ENCODE results near the gene GPC5. TPM values are rescaled to one million over a fixed set of nuclear protein-coding genes. Genes with fewer than 3 reads are reported as not detected.

Gene GPC5
- total RNA-seq, 1 donor from 2014 or later = 0.99 TPM

DNA sequence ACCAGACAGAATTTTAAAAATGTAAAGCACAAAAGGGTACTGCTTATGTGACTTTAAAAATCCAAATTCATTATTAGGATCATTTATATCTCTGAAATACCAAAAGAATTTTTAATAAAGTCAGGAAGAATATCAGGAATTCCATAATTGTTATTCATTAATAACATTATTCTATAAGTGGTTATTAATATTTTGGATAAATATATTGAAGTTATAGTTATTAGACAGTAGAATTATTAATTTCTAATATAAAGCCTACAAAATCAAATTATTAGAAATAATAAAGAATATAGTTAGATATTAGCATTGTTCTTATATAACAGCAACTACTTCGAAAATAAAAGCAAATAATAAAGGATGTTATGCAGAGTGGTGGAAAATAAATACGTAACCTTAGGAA is 105.8 kb downstream of the GPC5 start:
- Mint-ChIP-seq H3K9me3 (ENCODE audit: low read depth) (peaks cover 8% of the 10 kb centered on the region), H3K27me3 (ENCODE audit: low read depth) (no peaks in the 10 kb centered on the region), H3K4me3 (ENCODE audit: unreplicated experiment) (no peak overlapping the region), H3K36me3 (ENCODE audit: low read depth) (peaks cover 6% of the 10 kb centered on the region), H3K27ac (ENCODE audit: unreplicated experiment) (no peak overlapping the region), H3K4me1 (ENCODE audit: low read depth) (no peaks in the 10 kb centered on the region)
- DNase-seq (ENCODE audit: low spot score) = no peak
- TF ChIP-seq, protein P1, sequence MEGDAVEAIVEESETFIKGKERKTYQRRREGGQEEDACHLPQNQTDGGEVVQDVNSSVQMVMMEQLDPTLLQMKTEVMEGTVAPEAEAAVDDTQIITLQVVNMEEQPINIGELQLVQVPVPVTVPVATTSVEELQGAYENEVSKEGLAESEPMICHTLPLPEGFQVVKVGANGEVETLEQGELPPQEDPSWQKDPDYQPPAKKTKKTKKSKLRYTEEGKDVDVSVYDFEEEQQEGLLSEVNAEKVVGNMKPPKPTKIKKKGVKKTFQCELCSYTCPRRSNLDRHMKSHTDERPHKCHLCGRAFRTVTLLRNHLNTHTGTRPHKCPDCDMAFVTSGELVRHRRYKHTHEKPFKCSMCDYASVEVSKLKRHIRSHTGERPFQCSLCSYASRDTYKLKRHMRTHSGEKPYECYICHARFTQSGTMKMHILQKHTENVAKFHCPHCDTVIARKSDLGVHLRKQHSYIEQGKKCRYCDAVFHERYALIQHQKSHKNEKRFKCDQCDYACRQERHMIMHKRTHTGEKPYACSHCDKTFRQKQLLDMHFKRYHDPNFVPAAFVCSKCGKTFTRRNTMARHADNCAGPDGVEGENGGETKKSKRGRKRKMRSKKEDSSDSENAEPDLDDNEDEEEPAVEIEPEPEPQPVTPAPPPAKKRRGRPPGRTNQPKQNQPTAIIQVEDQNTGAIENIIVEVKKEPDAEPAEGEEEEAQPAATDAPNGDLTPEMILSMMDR (IDR thresholded peaks at IDR 0.05) = no peak

DNA sequence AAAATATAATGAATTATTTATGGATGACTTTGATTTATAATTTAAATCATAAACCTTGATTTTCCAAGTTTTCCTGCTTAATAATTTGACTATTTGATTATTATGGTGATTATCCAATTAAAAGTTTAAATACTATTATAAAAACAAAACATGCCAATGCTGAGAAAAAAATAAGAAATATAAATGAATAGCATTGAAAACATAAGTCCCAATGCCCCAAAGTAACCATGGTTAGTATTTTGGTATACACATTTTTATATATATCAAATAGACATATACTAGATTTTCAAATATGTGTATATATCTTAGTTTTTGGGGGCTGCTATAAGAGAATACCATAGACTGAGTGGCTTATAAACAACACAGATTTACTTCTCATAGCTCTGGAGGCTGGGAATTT is 108.3 kb downstream of the GPC5 start:
- Mint-ChIP-seq H3K27me3 (ENCODE audit: low read depth) (no peaks in the 10 kb centered on the region), H3K9me3 (ENCODE audit: low read depth) (peaks cover 4% of the 10 kb centered on the region), H3K36me3 (ENCODE audit: low read depth) (peaks cover 6% of the 10 kb centered on the region), H3K4me1 (ENCODE audit: low read depth) (no peaks in the 10 kb centered on the region), H3K4me3 (ENCODE audit: unreplicated experiment) (no peak overlapping the region), H3K27ac (ENCODE audit: unreplicated experiment) (no peak overlapping the region)
- TF ChIP-seq, protein P1 (IDR thresholded peaks at IDR 0.05) = no peak
- no peak for DNase-seq (ENCODE audit: low spot score)

DNA sequence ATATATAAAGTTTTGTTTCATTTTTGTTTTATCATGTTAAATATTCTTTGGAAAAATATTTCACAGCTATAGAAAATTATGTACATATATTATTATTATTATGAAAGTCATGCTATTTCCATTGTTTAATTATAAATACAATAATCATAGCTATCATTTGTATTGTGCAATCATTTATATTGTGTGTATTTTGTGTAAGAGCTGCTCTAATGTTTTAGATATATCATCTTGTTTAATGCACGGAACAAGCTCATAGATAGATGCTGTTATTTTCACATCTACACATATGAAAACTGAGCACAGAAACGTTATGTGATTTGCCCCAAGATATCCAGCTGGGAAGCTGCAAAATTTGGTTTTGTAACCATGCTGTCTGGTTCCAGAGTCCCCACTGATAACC is 111.6 kb downstream of the GPC5 start:
- H3K4me1 Mint-ChIP-seq (ENCODE audit: low read depth) = no peaks in the 10 kb centered on the region

DNA sequence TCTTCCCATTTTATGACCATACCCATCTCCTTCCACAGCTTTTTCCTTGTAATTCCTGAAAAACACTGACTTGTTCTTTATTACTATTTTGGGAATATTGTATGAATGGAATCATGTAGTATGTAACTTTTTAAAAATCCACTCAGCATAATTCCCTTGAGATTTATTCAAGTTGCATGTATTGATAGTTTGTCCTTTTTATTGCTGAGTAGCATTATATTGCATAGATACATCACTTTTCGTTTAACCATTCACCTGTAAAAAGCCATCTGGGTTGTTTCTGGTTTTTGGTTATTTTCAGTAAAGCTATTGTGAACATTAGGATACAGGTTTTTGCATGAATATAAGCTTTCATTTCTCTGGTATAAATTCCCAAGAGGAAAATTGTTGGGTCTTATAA is 115.4 kb downstream of the GPC5 start:
- Mint-ChIP-seq H3K4me3 (ENCODE audit: unreplicated experiment) (no peak overlapping the region), H3K27me3 (ENCODE audit: low read depth) (no peaks in the 10 kb centered on the region), H3K36me3 (ENCODE audit: low read depth) (no peaks in the 10 kb centered on the region), H3K4me1 (ENCODE audit: low read depth) (no peaks in the 10 kb centered on the region), H3K9me3 (ENCODE audit: low read depth) (no peaks in the 10 kb centered on the region), H3K27ac (ENCODE audit: unreplicated experiment) (no peak overlapping the region)
- DNase-seq (ENCODE audit: low spot score) = no peak
- TF ChIP-seq, protein P1 (IDR thresholded peaks at IDR 0.05) = no peak

More for the DNA sequence above, 111.6 kb downstream of the GPC5 start:
- H3K27me3 Mint-ChIP-seq (ENCODE audit: low read depth) = no peaks in the 10 kb centered on the region
- TF ChIP-seq, protein P1 (IDR thresholded peaks at IDR 0.05) = no peak
- H3K9me3 Mint-ChIP-seq (ENCODE audit: low read depth) = peaks cover 4% of the 10 kb centered on the region
- H3K36me3 Mint-ChIP-seq (ENCODE audit: low read depth) = peaks cover 3% of the 10 kb centered on the region
- H3K4me3 Mint-ChIP-seq (ENCODE audit: unreplicated experiment) = no peak overlapping the region
- H3K27ac Mint-ChIP-seq (ENCODE audit: unreplicated experiment) = no peak overlapping the region
- no peak for DNase-seq (ENCODE audit: low spot score)

DNA sequence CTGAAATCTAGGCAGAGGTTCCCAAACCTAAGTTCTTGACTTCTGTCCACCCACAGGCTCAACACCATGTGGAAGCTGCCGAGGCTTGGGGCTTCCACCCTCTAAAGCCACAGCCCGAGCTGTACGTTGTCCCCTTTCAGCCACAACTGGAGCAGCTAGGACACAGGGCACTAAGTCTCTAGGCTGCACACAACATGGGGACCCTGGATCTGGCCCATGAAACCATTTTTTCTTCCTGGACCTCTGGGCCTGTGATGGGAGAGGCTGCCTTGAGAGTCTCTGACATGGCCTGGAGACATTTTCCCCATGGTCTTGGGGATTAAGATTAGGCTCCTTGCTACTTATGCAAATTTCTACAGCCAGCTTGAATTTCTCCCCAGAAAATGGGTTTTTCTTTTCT is 118.4 kb downstream of the GPC5 start:
- TF ChIP-seq, protein P1 (IDR thresholded peaks at IDR 0.05) = no peak
- Mint-ChIP-seq H3K9me3 (ENCODE audit: low read depth) (no peaks in the 10 kb centered on the region), H3K4me3 (ENCODE audit: unreplicated experiment) (no peak overlapping the region), H3K36me3 (ENCODE audit: low read depth) (no peaks in the 10 kb centered on the region), H3K27ac (ENCODE audit: unreplicated experiment) (no peak overlapping the region), H3K4me1 (ENCODE audit: low read depth) (peaks cover 7% of the 10 kb centered on the region), H3K27me3 (ENCODE audit: low read depth) (no peaks in the 10 kb centered on the region)
- DNase-seq (ENCODE audit: low spot score) = no peak

All from chondrocyte (in vitro differentiated cells).